ENCODE measurements around the gene SHBG. TPM values are rescaled to one million over a fixed set of nuclear protein-coding genes. Genes with fewer than 3 reads are reported as not detected.

SHBG gene
- total RNA-seq, 1 donor from 2014 or later: not detected

DNA sequence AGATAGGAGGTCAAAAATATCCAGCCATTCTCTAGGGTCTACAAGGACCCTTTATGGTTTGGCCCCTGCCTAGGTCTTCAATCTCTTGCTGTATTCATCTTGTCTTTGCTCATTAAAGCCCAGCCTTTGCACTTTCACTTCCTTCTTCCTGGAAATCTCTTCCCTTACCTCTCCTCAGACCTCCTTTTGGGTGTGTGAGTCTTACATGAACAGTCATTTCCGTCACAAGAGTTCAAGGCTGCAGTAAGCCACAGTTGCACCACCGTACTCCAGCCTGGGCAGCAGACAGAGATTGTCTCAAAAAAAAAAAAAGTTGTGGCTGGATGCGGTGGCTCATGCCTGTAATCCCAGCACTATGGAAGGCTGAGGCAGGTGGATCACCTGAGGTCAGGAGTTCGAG, 14.8 kb downstream of the SHBG start:
- FAIRE-seq: no peak

DNA sequence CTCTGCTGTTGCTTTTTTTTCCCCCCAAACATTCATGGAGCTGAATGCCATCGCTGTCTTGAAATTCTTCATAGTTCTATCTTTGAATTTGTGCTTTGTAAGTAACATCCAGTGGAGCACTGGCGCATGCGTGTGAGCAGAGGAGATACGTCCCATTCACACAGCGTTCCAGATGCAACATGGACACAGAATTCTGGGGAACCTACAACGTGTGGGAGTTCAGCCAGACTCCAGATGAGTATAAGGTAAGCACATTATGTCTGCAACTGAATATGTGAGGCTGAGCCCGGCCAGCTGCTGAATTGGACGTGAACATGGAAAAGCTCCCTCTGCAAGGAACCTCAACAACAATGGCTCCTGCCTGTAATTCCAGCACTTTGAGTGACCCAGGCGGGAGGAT, 16.5 kb downstream of the SHBG start:
- FAIRE-seq (no peak), DNase-seq (ENCODE audit: low spot score in 2 of 2) (no peak)

More for the DNA sequence above, 14.8 kb downstream of the SHBG start:
- DNase-seq (ENCODE audit: low spot score in 2 of 2): no peak

DNA sequence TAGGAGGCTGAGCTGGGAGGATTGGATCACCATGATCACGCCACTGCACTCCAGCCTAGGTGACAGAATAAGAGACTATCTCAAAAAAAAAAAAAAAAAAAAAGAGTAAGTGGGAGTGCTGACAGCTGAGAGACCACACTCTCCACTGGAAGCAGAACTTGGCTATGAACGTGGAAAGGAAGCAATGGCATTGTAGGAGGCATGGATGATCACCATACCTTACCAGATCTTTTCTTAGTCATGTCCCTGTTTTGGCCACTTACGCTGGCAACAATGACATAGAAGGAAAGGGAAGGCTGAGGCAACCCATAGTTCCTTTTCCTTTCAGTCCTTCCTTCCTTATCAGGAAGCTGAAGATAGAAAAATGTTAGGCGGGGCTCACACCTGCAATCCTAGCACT, 17.1 kb downstream of the SHBG start:
- FAIRE-seq (no peak), DNase-seq (ENCODE audit: low spot score in 2 of 2) (no peak)

DNA sequence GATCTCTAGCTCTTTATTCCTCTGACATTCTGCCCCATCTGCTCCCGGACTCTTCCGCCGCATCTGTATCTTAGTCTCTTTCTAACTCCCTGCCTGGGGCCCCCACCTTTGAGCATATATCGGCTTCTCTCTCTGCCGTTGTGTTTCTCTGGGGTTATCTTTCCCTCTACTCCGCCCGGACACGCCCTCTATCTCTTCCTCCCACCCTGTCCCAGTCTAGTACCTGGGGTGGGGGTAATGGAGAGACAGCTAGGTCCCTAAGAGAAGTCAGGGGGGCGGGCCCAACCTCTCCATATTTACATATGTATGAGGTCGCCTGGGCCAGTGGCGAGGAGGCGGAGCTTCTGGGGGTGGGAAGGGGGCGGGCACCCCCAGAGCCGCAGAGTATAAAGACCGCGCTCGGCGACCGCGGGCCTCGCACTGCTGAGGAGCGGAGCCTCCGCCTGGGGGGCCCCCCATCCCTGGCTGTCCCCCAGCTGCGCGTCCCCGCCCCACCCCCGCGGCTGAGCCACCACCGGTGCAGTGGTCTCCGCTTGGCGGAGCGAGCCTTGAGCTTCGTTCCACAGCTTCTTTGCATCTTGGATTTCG, 20.7 kb downstream of the SHBG start, which contains the start of gene ATP1B2:
TSS of gene ATP1B2 (plus strand) at position 418 of the 588 bp plus-strand sequence. CDS start 593 bp downstream, outside the sequence.
- no peak for FAIRE-seq
- DNase-seq (ENCODE audit: low spot score in 2 of 2): peak; percentile 83 to 89

DNA sequence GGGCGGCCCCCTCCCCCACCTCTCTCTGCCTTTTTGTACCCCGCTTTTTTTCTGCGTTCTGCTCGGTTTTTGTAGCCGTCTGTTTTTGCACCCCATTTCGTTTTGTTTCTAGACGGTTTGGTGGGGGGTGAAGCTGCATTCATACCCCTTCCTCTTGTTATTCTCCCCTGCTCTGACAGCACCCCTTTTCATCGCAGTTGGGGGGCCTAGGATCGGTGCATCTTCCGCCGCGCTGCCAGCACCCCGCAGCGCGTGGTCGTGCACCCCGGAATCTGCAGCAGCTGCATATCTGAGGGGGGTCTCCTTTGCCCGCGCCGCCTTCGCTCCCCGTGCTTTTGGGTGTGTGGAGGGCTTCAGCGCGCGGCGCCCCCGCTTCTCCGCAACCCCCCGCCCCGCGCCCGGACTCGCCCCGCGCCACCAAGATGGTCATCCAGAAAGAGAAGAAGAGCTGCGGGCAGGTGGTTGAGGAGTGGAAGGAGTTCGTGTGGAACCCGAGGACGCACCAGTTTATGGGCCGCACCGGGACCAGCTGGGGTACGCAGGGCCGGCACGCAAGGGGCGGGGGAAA, 21.2 kb downstream of the SHBG start:
- DNase-seq (ENCODE audit: low spot score in 2 of 2): no peak

DNA sequence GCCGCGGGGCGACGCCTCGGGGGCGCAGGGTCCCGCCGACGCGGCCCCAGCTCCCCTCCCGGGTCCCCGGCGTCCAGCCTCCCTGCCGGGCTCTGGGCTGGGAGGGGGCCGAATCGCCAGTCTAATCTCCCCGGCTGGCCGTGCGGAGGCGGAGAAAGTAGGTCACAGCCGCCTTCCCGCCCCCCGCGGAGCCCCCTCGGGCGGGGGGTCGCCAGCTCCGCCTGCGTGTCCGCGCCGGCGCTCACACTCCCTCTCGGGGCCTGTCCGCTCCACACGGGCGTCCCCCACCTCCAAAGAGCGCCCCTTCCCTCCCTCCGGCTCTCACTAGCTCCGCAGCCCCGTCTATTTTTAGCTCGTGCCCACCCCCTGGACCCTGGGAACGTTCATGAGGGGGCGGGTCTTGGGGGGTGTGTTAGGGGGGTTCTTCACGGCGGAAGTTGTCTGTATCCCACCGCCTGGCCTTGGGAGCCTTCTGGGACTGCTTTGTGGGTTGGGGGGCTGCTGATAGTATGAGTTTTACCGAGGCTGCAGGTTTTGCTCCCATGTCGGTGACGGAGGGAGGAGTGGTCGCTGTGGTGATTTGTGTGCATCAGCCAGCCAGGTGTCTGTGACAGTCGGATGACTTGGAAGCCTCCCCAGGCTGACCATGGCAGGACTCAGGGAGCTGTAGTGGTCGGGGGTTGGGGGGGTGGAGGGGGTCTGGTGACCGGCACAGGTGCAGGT, 21.9 kb downstream of the SHBG start:
- FAIRE-seq (no peak), DNase-seq (ENCODE audit: low spot score in 2 of 2) (peak in 1 of 2 donors; percentile 66)

More for the DNA sequence above, 21.2 kb downstream of the SHBG start:
- no peak for FAIRE-seq

DNA sequence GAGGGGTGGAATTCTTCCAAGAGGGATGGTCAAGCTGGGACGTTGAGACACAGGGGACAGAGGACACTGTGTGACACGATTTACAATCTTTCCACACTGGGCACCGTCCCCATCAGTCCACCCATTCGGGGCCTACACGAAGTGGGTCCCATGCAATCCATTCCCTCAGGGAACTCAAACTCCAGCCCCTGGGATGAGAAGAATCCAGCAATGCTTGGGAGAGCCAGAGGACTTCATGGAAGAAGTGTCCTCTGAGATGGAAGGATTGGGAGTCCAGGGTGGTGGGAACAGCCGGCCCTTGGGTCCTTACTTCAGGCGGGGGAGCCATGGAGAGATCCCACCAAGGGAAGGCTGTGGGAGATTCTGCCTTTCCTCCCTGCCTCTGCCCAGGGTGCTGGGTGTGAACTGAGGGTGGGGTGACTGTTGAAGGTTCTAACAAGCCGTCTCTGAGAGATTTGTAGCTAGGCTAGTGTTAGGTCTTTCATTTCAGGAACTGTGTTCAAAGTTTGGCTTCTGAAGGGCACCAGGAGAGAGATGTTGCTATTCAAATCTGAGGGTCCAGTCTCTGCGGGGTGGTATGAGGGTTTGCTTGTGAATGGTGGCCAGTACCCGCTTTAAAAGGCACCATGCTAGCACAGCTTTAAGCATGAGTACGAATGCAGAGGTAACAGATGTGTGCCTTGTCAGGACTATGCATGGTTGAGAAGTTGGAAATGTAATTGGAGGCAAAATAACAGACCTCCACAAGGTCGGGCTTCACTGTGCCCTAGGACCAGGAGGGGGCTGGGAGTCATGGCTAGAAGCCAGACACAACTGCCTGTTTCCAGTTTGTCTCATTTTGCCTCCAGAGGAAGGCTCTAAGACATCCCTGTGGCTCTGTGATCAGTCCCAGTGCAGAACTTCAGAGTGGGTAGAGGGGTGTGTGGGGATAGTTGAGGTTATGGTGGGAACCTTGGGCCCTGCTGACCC, 22.7 kb downstream of the SHBG start:
- DNase-seq (ENCODE audit: low spot score in 2 of 2) (no peak), FAIRE-seq (no peak)

DNA sequence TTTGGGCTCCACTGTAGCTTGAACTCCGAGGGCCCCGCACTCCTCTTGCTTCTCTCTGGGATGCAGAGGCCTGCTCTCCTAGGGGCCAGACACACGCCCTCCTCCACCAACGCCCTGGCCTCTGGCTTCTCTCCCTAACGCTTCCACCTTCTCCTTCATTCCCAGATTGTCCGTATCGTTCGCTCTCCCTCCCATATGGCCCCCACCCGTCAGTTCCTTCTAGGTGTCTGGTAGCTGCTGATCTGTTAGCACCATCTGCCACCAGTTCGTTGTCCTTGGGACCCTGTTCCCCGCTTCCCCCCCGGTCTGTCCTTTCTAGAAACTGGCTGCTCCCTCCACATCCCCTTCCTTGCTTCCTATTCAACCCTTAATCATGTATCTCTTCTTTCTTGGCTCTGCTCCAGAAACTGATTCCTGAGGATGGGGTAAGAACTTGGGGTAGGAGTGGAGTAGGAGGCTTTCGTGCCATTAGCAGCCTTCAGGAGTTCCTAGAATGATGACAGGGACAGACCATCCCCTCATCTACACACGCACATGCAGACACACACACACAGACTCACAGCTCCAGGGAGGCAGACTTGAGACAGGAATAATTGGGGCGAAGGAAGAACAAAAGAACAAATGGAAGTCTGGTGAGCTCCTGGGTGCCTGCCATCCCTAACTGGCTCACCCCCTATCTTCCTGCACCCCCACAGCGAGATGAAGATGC, 25.1 kb downstream of the SHBG start:
- no peak for DNase-seq (ENCODE audit: low spot score in 2 of 2)
- FAIRE-seq: no peak

DNA sequence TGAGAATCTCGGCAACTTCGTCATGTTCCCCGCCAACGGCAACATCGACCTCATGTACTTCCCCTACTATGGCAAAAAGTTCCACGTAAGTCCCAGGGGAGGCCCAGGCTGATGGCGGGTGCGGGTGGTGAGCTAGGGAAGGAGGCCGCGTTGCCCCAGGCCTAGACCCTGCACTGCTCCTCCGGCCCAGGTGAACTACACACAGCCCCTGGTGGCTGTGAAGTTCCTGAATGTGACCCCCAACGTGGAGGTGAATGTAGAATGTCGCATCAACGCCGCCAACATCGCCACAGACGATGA, 25.6 kb downstream of the SHBG start:
- DNase-seq (ENCODE audit: low spot score in 2 of 2) (no peak), FAIRE-seq (no peak)

DNA sequence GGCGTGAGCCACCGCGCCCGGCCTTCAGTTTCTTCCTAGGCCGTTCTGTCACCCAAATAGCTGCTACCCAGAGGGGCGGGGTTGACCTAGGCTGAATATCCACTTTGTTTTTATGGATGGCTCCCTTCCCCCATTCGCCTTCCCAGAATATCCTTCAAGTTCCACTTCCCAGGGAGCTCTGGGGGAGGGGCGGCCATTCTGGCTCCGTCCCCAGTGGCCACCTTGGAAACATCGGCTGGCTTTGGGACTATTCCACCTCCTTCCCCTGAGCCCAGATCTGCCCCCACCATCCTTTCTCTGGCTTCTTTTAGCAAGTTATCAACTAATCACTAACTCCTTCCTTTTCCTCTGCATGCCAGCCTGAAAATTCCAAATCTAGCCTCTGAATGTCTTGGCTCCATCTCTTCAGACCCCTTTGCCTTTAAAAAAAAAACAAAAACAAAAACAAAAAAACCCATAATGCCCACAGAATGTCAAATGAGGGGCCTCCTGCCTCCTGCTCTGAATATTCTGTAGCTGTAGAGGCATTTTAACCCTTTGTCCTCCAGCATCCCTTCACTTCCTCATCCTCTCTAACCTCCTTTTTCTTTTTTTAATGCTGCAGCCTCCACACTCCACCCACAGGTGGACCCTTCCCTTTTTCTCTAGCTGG, 27.1 kb downstream of the SHBG start:
- peak in 1 of 2 donors; percentile 53 for DNase-seq (ENCODE audit: low spot score in 2 of 2)
- FAIRE-seq: no peak

DNA sequence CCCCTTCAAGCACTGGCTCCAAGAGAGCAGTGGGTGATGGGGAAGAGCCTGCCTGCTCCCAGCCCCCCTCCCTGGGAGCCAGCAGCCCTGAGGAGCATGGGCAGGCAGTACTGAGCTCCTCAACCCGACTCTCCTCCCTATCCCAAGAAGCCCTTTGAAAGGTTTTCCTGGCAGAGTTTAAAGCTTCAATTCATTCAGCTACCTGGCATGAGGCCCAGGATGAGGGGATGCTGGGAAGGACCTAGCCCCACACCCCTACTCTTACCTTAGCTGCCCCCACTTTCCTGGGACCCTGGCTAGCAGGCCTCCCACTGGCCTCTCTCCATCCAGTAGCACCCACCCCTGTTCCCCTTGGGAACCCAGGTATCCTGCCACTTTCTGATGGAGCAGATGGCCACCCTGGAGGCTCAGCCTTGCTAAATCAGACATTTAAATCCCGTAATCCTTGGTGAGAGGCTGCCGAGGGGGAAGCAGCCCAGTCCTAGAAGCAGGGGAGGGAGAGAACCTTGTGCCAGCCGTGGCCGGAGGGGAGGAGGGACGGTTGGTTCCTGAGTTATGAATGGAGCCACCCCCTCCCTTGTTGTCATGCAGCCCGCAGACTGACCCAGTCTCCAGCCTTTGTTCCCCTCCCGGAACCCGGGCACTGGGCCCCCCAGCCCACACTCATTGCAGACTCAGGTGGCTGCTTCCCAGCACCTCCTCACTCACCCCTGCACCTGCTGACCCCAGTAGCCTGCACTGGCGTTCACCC, 37.9 kb downstream of the SHBG start:
- FAIRE-seq (no peak), DNase-seq (ENCODE audit: low spot score in 2 of 2) (peak in 1 of 2 donors; percentile 54)

DNA sequence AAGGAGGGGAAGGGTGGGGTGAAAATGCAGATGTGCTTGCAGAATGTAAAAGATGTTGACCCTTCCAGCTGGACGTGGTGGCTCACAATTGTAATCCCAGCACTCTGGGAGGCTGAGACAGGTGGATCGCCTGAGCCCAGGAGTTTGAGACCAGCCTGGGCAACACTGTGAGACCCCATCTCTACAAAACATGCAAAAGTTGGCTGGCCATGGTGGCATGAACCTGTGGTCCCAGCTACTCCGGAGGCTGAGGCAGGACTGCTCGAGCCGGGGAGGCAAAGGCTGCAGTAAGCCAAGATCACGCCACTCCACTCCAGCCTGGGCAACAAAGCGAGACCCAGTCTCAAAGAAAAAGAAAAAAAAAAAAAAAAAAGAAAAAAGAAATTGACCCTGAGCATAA, 38.5 kb downstream of the SHBG start:
- DNase-seq (ENCODE audit: low spot score in 2 of 2) (no peak), FAIRE-seq (no peak)

DNA sequence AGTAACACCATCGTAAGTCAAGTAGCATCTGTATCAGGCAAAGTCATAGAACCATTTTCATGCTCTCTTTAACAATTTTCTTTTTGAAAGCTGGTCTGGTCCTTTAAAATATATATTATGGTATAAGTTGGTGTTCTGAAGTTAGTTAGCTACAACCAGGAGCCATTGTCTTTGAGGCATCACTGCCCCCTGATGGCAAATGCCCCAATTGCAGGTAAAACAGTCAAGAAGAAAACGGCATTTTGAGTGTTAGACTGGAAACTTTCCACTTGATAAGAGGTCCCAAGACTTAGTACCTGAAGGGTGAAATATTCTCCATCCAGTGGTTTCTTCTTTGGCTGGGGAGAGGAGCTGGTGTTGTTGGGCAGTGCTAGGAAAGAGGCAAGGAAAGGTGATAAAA, 43.3 kb downstream of the SHBG start:
- FAIRE-seq: no peak
- no peak for DNase-seq (ENCODE audit: low spot score in 2 of 2)

DNA sequence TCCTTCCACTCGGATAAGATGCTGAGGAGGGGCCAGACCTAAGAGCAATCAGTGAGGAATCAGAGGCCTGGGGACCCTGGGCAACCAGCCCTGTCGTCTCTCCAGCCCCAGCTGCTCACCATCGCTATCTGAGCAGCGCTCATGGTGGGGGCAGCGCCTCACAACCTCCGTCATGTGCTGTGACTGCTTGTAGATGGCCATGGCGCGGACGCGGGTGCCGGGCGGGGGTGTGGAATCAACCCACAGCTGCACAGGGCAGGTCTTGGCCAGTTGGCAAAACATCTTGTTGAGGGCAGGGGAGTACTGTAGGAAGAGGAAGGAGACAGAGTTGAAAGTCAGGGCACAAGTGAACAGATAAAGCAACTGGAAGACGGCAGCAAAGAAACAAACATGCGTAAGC, 45.0 kb downstream of the SHBG start:
- FAIRE-seq (no peak), DNase-seq (ENCODE audit: low spot score in 2 of 2) (no peak)

DNA sequence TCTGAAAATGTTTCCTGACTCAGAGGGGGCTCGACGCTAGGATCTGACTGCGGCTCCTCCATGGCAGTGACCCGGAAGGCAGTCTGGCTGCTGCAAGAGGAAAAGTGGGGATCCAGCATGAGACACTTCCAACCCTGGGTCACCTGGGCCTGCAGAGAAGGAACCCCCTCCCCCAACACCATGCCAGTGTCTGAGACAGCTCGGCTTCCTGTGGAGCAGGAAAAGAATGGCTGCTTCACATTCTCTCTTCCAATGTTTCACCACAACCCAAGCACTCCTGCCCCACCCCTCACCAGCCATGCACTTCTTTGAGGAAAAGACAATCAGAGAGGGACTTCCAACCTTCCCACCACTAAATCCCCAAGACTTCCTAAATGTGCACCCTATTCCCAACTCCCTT, 46.6 kb downstream of the SHBG start:
- no peak for DNase-seq (ENCODE audit: low spot score in 2 of 2)
- FAIRE-seq: no peak

DNA sequence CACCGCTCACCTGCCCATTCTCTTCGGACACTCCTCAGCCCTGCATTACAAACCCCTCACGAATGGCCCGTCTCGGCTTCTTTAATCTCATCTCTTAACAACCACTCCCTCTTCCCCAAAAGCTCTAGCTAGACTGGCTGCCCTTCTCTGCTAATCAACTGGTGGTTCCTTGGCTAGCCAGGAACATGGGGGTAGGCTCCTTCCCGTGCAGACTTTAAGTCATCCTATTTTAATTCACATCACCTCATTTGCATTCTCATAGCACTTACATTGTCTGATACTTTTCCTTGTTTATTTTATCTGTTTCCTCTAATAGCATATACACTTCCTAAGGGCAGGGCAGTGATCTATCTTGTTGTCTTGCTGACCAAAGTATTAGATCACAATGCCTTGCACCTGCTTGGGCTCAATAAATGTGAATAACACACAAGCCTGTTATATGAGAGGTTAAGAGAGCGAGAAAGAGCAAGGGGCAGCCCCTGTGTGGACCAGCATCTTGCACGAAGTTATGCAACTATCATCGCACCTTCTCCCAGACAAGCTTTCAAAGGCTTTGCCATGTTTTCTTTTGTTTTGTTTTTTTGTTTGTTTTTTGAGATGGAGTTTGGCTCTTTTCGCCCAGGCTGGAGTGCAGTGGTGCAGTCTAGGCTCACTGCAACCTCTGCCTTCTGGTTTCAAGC, 47.6 kb downstream of the SHBG start:
- DNase-seq (ENCODE audit: low spot score in 2 of 2) (no peak), FAIRE-seq (no peak)
